Ishikawa (cell line): ENCODE measurements around the gene PTBP2.

Experiments used
- CEBPB ChIP-seq: IDR thresholded peaks from 2 replicates; pipeline ENCODE4 v1.6.1; 2012
- CREB1 ChIP-seq: IDR thresholded peaks from 2 replicates; pipeline ENCODE4 v1.6.1; 2012; ENCODE audit warnings: low read depth
- EGR1 ChIP-seq: IDR thresholded peaks from 2 replicates; pipeline ENCODE4 v1.6.1; 2012
- EP300 ChIP-seq: IDR thresholded peaks from 2 replicates; pipeline ENCODE4 v1.6.1; 2012; ENCODE audit warnings: borderline replicate concordance
- FOXM1 ChIP-seq: IDR thresholded peaks from 2 replicates; pipeline ENCODE4 v1.6.1; 2012; ENCODE audit warnings: low read depth, borderline replicate concordance
- NFIC ChIP-seq: IDR thresholded peaks from 2 replicates; pipeline ENCODE4 v1.6.1; 2012
- RAD21 ChIP-seq: IDR thresholded peaks from 2 replicates; pipeline ENCODE4 v1.6.1; 2012; ENCODE audit warnings: low read depth
- TAF1 ChIP-seq: IDR thresholded peaks from 2 replicates; pipeline ENCODE4 v1.6.1; 2012; ENCODE audit warnings: low read depth, mild to moderate bottlenecking
- TCF12 ChIP-seq: IDR thresholded peaks from 2 replicates; pipeline ENCODE4 v1.6.1; 2012; ENCODE audit warnings: low read depth
- TEAD4 ChIP-seq: IDR thresholded peaks from 2 replicates; pipeline ENCODE4 v1.6.1; 2012
- YY1 ChIP-seq: IDR thresholded peaks from 2 replicates; pipeline ENCODE4 v1.6.1; 2012; ENCODE audit warnings: low read depth
- ZBTB7A ChIP-seq: IDR thresholded peaks from 2 replicates; pipeline ENCODE4 v1.6.1; 2012; ENCODE audit warnings: low read depth
- TF ChIP-seq, protein P1 (sequence below): IDR thresholded peaks from 2 replicates; pipeline ENCODE4 v1.6.1; 2012
- TF ChIP-seq, protein P2 (sequence below): IDR thresholded peaks from 2 replicates; pipeline ENCODE4 v1.6.1; 2012
- TF ChIP-seq, protein P3 (sequence below): IDR thresholded peaks from 2 replicates; pipeline ENCODE4 v1.6.1; 2012; ENCODE audit warnings: low read depth, mild to moderate bottlenecking

Gene PTBP2

DNA sequence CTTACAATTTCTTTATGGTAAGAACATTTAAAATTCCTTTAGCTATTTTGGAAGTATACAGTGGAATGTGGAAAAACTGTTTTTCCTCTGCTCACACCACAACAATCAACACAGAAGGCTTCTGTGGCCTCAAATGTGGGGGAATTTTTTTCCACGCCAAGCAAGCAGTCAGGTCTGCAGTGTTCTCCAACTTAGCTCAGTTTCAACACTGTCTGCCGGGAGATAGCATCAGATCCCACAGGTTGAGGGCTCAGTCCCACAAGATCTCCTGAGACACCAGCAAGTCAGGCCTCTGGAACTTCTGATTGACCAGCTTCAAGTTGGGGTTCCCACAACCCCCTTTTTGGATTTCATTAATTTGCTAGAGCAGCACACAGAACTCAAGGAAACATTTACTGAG lies 50.3 kb downstream of the PTBP2 start:
- no peak for TF ChIP-seq NFIC
- no peak for TF ChIP-seq TAF1
- TF ChIP-seq EGR1 = no peak
- TF ChIP-seq YY1 = no peak
- no peak for TF ChIP-seq TCF12
- no peak for TF ChIP-seq CEBPB
- no peak for TF ChIP-seq EP300
- TF ChIP-seq, protein P1, sequence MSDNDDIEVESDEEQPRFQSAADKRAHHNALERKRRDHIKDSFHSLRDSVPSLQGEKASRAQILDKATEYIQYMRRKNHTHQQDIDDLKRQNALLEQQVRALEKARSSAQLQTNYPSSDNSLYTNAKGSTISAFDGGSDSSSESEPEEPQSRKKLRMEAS = no peak
- TF ChIP-seq CREB1 = no peak
- no peak for TF ChIP-seq ZBTB7A

DNA sequence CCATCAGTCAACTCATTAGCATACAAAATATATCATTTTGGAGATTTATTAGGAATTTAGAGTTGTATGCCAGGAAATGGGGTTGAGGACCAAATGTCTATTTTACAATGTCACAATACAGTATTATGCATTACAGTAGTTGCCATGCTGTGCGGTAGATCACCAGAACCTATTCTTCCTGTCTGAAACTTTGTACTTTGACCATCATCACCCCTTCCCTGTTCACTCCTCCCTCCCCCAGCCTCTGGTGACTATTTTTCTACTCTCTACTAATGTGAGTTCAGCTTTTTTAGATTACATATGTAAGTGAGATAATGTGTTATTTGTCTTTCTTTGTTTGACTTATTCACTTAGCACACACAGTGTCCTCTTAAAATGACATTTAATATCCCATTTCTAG lies 50.8 kb downstream of the PTBP2 start:
- TF ChIP-seq YY1 (no peak), ZBTB7A (no peak), CREB1 (no peak), EP300 (no peak), RAD21 (no peak), EGR1 (no peak)
- TF ChIP-seq, protein P2, sequence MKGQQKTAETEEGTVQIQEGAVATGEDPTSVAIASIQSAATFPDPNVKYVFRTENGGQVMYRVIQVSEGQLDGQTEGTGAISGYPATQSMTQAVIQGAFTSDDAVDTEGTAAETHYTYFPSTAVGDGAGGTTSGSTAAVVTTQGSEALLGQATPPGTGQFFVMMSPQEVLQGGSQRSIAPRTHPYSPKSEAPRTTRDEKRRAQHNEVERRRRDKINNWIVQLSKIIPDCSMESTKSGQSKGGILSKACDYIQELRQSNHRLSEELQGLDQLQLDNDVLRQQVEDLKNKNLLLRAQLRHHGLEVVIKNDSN = no peak

DNA sequence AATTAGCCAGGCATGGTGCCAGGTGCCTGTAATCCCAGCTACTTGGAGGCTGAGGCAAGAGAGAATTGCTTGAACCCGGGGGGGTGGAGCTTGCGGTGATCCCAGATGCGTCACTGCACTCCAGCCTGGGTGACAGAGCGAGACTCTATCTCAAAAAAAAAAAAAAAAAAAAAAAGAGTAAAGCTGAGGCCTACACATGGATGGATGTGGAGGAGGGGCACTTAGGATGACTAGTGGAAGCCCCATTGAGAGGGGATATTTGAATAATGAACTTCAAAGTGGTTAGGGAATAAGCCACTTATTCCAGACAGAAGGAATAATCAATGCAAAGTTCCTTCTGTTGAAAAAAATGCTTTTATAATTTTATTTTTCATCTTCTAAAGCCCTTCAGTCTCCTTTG lies 51.4 kb downstream of the PTBP2 start:
- TF ChIP-seq TAF1 (no peak), FOXM1 (no peak), NFIC (no peak), CREB1 (no peak), CEBPB (no peak), RAD21 (no peak), EP300 (no peak)

DNA sequence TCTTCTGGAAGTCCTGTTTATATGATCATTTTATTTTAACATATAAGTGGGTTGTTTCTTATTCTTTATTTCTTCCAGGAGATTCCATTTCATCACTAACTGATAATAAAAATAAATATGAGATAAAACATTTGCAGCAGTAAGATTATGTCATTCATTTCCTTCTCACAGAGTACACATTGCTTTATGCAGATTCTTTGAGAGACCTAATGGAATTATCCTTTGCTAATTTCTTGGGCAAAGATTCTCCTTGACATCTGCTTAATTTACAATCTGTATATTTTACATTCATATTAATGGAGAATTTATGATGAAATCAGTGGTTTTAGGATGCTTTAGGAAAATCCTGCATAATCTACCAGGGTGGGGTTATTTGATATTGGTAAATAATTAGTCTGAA lies 60.6 kb downstream of the PTBP2 start:
- TF ChIP-seq NFIC (no peak), EGR1 (no peak)

DNA sequence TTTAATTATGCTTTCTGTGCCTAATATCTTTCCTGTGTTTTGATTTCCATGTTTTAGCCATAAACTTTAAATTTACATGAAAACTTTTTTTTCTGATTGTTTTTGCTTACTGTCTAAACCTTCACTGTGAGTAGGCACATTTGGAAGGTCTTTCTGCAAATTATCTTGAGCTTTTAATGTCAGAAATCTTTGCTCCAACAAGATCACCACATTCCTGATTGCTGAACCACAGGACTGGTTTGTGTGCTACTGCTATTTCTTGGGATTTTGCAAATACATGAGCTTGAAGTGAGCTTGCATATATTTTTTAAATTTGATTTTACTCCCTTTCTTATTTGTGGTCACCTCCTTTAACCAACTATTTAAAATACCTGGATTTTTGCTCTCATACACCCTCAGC lies 61.3 kb downstream of the PTBP2 start:
- TF ChIP-seq CREB1 (no peak), TAF1 (no peak), TCF12 (no peak), FOXM1 (no peak), ZBTB7A (no peak), EP300 (no peak), RAD21 (no peak), YY1 (no peak)
- TF ChIP-seq, protein P1 = no peak
- TF ChIP-seq, protein P3, sequence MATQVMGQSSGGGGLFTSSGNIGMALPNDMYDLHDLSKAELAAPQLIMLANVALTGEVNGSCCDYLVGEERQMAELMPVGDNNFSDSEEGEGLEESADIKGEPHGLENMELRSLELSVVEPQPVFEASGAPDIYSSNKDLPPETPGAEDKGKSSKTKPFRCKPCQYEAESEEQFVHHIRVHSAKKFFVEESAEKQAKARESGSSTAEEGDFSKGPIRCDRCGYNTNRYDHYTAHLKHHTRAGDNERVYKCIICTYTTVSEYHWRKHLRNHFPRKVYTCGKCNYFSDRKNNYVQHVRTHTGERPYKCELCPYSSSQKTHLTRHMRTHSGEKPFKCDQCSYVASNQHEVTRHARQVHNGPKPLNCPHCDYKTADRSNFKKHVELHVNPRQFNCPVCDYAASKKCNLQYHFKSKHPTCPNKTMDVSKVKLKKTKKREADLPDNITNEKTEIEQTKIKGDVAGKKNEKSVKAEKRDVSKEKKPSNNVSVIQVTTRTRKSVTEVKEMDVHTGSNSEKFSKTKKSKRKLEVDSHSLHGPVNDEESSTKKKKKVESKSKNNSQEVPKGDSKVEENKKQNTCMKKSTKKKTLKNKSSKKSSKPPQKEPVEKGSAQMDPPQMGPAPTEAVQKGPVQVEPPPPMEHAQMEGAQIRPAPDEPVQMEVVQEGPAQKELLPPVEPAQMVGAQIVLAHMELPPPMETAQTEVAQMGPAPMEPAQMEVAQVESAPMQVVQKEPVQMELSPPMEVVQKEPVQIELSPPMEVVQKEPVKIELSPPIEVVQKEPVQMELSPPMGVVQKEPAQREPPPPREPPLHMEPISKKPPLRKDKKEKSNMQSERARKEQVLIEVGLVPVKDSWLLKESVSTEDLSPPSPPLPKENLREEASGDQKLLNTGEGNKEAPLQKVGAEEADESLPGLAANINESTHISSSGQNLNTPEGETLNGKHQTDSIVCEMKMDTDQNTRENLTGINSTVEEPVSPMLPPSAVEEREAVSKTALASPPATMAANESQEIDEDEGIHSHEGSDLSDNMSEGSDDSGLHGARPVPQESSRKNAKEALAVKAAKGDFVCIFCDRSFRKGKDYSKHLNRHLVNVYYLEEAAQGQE = no peak

DNA sequence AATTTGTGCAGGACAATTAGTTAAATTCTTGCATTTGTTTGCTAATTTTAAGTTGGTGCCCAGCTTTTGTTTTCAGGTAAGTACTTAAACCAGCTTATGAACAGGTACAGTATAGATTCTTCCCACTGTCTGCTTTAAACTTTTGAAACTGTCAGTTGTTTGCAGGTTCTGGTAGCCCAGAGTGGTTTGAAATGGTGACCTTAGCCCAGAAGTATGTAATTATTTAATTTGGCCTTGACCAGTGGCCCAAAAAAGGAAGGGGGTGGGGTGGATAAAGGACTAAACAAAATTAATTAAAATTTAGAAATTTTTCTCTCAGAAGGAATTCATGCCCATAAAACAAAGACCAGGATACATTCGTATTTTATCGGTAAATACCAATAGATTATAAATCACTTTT lies 69.0 kb downstream of the PTBP2 start:
- no peak for TF ChIP-seq YY1
- TF ChIP-seq TAF1 = no peak
- TF ChIP-seq, protein P2 = no peak
- TF ChIP-seq, protein P3 = no peak
- TF ChIP-seq TEAD4 = no peak
- TF ChIP-seq, protein P1 = no peak
- no peak for TF ChIP-seq EP300
- no peak for TF ChIP-seq CEBPB
- no peak for TF ChIP-seq ZBTB7A
- no peak for TF ChIP-seq TCF12
- TF ChIP-seq EGR1 = no peak
- no peak for TF ChIP-seq FOXM1
- TF ChIP-seq RAD21 = no peak
- no peak for TF ChIP-seq CREB1
- no peak for TF ChIP-seq NFIC

DNA sequence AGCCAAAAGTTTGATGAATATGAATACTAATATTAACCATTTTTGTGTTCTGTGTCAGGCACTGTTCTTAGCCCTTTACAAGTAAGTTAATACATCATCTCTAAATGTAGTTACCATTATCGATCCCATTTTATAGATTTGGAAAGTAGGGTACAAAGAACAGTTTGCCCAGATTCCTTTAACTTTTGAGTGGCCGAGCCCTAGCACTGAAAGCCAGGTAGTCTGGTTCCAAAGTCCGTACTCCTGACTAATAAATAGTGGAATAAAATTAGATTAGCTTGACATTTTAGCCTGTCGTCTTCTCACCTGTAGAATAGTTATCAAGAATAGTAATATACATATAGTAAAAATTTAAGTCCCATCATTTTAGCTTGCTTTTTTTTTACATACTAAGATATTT lies 70.6 kb downstream of the PTBP2 start:
- TF ChIP-seq EP300 = no peak
- no peak for TF ChIP-seq NFIC
- TF ChIP-seq, protein P1 = no peak
- no peak for TF ChIP-seq YY1
- TF ChIP-seq TEAD4 = no peak
- TF ChIP-seq RAD21 = no peak
